ENCODE measurements around the gene SHH.

Gene SHH

DNA sequence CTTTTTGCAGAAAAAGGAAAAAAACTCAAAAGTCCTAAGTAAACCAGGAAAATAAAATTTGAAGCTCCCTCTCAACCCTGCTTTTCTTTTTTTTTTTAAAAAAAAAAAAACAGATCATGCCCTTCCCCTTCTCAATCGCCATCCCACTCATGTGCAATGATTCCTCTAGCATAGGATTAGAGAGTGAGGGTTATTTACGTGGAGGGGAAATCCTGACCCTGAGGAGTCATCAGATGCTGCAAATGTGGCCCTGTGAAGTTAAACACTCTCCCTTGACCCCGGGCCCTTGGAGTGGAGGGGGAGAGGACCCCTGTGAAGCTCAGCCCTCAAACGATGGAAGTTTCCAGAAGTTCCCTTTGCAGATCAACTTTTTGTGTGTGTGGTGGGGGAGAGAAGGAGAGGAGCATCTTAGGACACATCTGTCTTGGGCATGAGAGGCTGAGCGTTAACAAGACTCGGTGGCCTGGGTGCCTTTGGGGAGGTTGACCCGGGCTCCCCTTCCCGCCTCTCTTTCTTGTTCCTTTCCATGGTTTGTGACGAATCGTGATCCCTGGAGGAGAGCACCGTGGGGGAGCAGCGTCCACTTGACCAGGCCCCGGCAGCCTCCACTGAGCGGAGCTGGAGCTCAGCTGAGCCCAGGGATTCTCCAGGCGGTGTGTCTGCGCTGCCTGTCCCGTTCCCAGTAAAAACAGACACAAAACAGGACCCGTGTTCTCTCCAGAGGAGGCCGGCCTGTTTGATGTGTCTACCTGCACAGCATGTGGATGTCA, 1.5 kb upstream of the SHH start:
- TF ChIP-seq, protein P1, sequence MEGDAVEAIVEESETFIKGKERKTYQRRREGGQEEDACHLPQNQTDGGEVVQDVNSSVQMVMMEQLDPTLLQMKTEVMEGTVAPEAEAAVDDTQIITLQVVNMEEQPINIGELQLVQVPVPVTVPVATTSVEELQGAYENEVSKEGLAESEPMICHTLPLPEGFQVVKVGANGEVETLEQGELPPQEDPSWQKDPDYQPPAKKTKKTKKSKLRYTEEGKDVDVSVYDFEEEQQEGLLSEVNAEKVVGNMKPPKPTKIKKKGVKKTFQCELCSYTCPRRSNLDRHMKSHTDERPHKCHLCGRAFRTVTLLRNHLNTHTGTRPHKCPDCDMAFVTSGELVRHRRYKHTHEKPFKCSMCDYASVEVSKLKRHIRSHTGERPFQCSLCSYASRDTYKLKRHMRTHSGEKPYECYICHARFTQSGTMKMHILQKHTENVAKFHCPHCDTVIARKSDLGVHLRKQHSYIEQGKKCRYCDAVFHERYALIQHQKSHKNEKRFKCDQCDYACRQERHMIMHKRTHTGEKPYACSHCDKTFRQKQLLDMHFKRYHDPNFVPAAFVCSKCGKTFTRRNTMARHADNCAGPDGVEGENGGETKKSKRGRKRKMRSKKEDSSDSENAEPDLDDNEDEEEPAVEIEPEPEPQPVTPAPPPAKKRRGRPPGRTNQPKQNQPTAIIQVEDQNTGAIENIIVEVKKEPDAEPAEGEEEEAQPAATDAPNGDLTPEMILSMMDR (IDR thresholded peaks at IDR 0.05; ENCODE audit: low read depth, low read length, missing control alignments): no peak
- no peak for DNase-seq (ENCODE audit: low read depth)
- no peak overlapping the region for H3K4me3 ChIP-seq (ENCODE audit: low read depth, low read length)
- in situ Hi-C loops (cut with HindIII; ENCODE audit: low sequenced_read_pairs): no loop called here

DNA sequence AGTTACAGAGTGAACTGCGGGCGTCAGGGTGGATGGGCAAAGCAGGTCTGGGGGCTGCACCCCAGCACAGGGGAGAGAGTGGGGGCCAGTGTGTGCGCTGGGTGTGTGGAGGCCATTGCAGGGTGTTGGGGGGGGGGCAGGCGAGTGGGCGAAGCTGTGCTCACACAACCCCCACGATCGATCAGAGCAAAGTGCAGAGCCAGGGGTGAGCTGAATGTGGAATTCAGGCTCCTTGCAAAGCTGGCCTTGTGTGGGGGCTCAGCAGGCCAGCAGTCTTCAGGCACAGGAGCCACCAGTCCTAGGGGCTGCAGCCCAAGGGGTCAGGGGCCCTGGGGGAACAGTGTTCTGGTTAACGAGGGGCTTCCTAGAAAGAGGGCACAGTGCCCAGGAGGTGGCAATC, 862 bp upstream of the SHH start:
- H3K4me3 ChIP-seq (ENCODE audit: low read depth, low read length): no peak overlapping the region
- DNase-seq (ENCODE audit: low read depth): no peak
- in situ Hi-C loops (cut with HindIII; ENCODE audit: low sequenced_read_pairs): no loop called here
- TF ChIP-seq, protein P1 (IDR thresholded peaks at IDR 0.05; ENCODE audit: low read depth, low read length, missing control alignments): no peak

DNA sequence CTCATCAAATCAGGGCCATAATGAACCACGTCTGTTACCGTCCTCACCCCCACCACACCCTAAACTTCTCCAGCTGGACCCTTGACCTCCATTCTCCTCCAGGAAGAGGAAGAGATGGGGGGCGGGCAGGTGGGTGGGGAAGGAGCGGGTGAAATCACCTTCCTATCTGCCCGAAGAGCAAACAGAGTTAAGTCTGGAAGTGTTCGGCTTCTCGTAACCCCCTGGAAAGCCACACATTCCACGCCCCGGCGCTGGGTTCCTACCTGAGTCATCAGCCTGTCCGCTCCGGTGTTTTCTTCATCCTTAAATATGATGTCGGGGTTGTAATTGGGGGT, 736 bp downstream of the SHH start:
- no peak overlapping the region for H3K4me3 ChIP-seq (ENCODE audit: low read depth, low read length)
- in situ Hi-C loops (cut with HindIII; ENCODE audit: low sequenced_read_pairs): no loop called here
- no peak for DNase-seq (ENCODE audit: low read depth)
- TF ChIP-seq, protein P1 (IDR thresholded peaks at IDR 0.05; ENCODE audit: low read depth, low read length, missing control alignments): no peak

DNA sequence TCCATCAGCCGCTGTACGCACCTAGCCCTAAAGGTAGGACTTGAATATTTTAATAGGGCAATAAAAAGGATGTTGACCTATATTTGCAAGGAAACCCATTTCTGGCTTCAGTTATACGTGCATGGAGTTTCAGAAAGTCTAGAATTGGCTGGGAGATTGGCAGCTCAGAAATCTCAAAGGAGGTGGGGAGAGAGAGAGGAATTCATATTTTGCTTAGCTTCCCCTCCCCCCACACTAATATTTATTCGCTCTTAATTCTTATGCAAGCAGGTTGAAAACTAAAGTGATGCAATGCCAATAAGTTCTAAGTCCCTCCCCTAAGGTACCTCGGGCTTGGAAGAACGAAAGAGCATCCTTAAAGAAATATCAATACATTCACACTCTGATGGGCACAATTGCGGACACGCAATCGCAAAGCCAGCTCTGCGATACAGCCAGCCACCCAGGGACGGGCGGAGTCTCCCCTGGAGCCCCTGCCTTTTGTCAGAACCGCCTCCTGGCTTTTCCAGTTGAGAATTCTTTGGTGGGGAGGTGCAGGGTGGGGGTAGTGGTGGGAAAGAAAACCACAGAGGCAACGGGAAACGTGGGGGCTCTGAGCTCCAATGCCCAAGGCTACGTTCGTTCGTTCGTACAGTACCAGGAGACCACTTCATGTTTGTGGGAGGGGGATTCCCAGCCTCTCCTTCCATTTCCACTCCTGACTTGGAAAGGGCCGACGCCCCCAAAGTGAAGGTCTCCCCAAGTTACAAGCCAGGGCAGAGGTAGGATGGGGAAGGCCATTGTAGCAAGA, 1.3 kb downstream of the SHH start:
- in situ Hi-C loops (cut with HindIII; ENCODE audit: low sequenced_read_pairs): no loop called here
- DNase-seq (ENCODE audit: low read depth): no peak
- no peak overlapping the region for H3K4me3 ChIP-seq (ENCODE audit: low read depth, low read length)
- TF ChIP-seq, protein P1 (IDR thresholded peaks at IDR 0.05; ENCODE audit: low read depth, low read length, missing control alignments): no peak

- DNase-seq (ENCODE audit: low read depth): no peak
- in situ Hi-C loops (cut with HindIII; ENCODE audit: low sequenced_read_pairs): no loop called here
- TF ChIP-seq, protein P1 (IDR thresholded peaks at IDR 0.05; ENCODE audit: low read depth, low read length, missing control alignments): no peak
- H3K4me3 ChIP-seq (ENCODE audit: low read depth, low read length): no peak overlapping the region
Observed at GRCh38 chr7:155809947-155810769, 2.1 kb downstream of the SHH start.

- no peak for DNase-seq (ENCODE audit: low read depth)
- no peak overlapping the region for H3K4me3 ChIP-seq (ENCODE audit: low read depth, low read length)
- in situ Hi-C loops (cut with HindIII; ENCODE audit: low sequenced_read_pairs): no loop called here
- TF ChIP-seq, protein P1 (IDR thresholded peaks at IDR 0.05; ENCODE audit: low read depth, low read length, missing control alignments): no peak
Observed at GRCh38 chr7:155809332-155809946, 2.8 kb downstream of the SHH start.

Measured in astrocyte of the cerebellum (primary cell).